GM23248 (cell line): ENCODE measurements around the gene PCDHGB6.
"Not testable (repeated sequence)": the region's sequence is repeated elsewhere in the genome, so short reads cannot be mapped to it uniquely, and the experiment has no call there.

Experiments used
- EZH2 ChIP-seq: fragments of 200-600 bp; sonication (generic); IDR thresholded peaks from 2 replicates; pipeline ENCODE4 v1.6.1; 2018; ENCODE audit warnings: antibody characterized with exemption, mild to moderate bottlenecking; ENCODE audit not compliant: insufficient read depth, poor library complexity, severe bottlenecking
- EZH2phosphoT487 ChIP-seq: fragments of 200-600 bp; sonication (generic); IDR thresholded peaks from 2 replicates; pipeline ENCODE4 v1.6.1; 2018; ENCODE audit warnings: antibody characterized with exemption, moderate library complexity, mild to moderate bottlenecking, low read depth; ENCODE audit not compliant: insufficient read depth

GRCh38 chr5:141432726-141433125 is 24.9 kb downstream of the PCDHGB6 start:
- not testable (repeated sequence) for TF ChIP-seq EZH2, EZH2phosphoT487
